Cardiac fibroblast (primary cell): ENCODE data around the gene UBE2R2.
"Not testable (repeated sequence)": the region's sequence is repeated elsewhere in the genome, so short reads cannot be mapped to it uniquely, and the experiment has no call there.

Experiments used
- DNase-seq, 2 donors: peaks; one replicate each; pipeline versions ENCODE4 v3.0.0 to v3.0.0-alpha.2; 2010; ENCODE audit warnings: low read depth in 2 of 2
- H3K4me3 ChIP-seq, 2 donors: replicated peaks in 1 of 2; 1 replicate in 1 of 2; 2 replicates in 1 of 2; pipeline ENCODE4 v1.5.1; 2011; ENCODE audit warnings: low read depth in 2 of 2, low read length in 2 of 2, mild to moderate bottlenecking in 2 of 2, moderate library complexity in 1 of 2
- CTCF ChIP-seq: IDR thresholded peaks from one replicate; pipeline ENCODE4 v1.5.1; 2011; ENCODE audit warnings: low read depth, mild to moderate bottlenecking, low read length, inconsistent platforms

The UBE2R2 gene

GRCh38 chr9:33946779-33947535 is 130.0 kb downstream of the UBE2R2 start:
- H3K4me3 ChIP-seq: no peak overlapping the region
- no peak for TF ChIP-seq CTCF

GRCh38 chr9:33950371-33950770 is 133.4 kb downstream of the UBE2R2 start:
- no peak overlapping the region for H3K4me3 ChIP-seq
- peak in 1 of 2 donors; percentile 29 for DNase-seq
- TF ChIP-seq CTCF: no peak

More at GRCh38 chr9:33946779-33947535, 130.0 kb downstream of the UBE2R2 start:
- DNase-seq: peak; percentile 95 to 98

GRCh38 chr9:33952066-33952465 is 135.1 kb downstream of the UBE2R2 start:
- no peak overlapping the region for H3K4me3 ChIP-seq
- no peak for TF ChIP-seq CTCF
- no peak for DNase-seq

- no peak overlapping the region for H3K4me3 ChIP-seq
- TF ChIP-seq CTCF: no peak
- no peak for DNase-seq
Observed at GRCh38 chr9:33956544-33956943, 139.6 kb downstream of the UBE2R2 start.

- no peak for DNase-seq
- no peak for TF ChIP-seq CTCF
- H3K4me3 ChIP-seq: no peak overlapping the region
Observed at GRCh38 chr9:33959725-33960124, 142.8 kb downstream of the UBE2R2 start.

GRCh38 chr9:33962468-33962867 is 145.5 kb downstream of the UBE2R2 start:
- H3K4me3 ChIP-seq, DNase-seq: not testable (repeated sequence)

DNA sequence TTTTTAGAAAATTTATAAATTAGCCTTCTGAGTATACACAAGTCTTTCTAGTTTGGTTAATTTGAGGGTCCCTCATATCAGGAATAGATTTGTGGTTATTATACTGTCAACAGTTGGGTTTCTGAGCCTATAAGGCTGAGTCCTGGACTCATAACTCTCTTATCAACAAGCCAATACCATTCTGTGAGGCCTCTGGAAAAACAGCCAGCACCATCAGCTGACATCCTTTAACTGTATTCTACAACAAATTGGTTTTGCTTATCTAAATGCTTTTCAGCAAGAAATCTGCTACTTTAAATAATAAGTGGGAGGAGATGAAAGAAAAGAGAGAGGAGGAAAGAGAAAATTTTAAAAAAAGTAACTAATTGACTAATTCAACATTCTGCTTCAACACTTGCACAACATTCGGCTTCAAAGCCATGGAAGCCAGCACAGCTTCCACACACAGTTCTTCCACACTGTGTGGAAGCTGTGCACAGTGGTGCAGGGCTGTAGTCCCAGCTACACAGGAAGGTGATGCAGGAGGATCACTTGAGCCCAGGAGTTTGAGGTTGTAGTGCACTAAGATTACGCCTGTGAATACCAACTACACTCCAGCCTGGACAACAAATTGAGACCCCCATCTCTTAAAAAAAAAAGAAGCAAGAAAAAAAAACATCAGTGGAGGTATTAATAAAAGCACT is 147.3 kb downstream of the UBE2R2 start:
- no peak overlapping the region for H3K4me3 ChIP-seq
- DNase-seq: no peak
- no peak for TF ChIP-seq CTCF
